ENCODE results near the gene RNGTT.

RNGTT gene

DNA sequence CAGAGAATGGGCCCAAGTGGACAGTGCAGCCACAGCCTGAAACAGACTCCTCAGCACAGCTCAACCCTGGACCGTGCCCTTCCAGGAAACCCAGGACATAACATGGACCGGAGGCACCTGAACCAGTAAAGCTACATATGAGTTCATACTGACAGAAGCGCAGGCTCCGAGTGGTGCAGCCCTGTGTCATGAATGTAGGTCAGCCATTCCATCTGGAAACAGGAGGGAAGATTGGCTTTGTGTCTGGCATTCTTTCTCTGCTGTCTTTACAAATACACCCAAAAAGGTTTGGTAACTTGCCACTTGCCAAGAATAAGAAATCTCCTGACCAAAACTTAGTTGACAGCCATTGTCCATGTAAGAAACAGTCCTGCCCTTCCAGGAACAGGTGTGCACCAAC, 366.6 kb downstream of the RNGTT start:
- no peak for DNase-seq (ENCODE audit: low read depth)
- H3K4me3 ChIP-seq (ENCODE audit: low read depth, low read length): no peak overlapping the region
- TF ChIP-seq, protein P1, sequence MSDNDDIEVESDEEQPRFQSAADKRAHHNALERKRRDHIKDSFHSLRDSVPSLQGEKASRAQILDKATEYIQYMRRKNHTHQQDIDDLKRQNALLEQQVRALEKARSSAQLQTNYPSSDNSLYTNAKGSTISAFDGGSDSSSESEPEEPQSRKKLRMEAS (IDR thresholded peaks at IDR 0.05; ENCODE audit: low read depth, low read length): no peak
- no peak for TF ChIP-seq POLR2A (IDR thresholded peaks at IDR 0.05; ENCODE audit: extremely low read depth, insufficient read length)
- TF ChIP-seq, protein P2, sequence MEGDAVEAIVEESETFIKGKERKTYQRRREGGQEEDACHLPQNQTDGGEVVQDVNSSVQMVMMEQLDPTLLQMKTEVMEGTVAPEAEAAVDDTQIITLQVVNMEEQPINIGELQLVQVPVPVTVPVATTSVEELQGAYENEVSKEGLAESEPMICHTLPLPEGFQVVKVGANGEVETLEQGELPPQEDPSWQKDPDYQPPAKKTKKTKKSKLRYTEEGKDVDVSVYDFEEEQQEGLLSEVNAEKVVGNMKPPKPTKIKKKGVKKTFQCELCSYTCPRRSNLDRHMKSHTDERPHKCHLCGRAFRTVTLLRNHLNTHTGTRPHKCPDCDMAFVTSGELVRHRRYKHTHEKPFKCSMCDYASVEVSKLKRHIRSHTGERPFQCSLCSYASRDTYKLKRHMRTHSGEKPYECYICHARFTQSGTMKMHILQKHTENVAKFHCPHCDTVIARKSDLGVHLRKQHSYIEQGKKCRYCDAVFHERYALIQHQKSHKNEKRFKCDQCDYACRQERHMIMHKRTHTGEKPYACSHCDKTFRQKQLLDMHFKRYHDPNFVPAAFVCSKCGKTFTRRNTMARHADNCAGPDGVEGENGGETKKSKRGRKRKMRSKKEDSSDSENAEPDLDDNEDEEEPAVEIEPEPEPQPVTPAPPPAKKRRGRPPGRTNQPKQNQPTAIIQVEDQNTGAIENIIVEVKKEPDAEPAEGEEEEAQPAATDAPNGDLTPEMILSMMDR (IDR thresholded peaks at IDR 0.05; ENCODE audit: low read depth, low read length): no peak
- no peak for TF ChIP-seq MYC (IDR thresholded peaks at IDR 0.05; ENCODE audit: low read depth, low read length)

DNA sequence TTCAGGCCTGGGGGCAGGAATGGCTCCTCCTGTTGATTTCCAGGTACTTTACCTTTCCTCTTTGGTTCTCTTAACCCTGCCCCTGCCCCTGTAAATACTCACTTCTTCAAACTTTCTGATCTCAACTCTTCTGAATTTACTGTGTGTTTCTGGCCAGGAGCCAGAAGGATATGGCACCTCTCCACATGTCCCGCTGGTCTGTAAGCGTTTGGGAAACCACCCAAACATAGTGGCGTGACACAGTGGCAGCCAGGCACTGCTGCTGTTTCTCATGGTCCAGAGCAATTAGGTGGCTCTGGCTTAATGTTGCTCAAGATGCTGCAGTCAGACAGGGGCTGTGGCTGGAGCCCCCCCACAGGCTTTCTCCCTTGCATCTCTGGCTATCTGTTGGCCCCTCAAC, 374.5 kb downstream of the RNGTT start:
- no peak overlapping the region for H3K4me3 ChIP-seq (ENCODE audit: low read depth, low read length)
- no peak for DNase-seq (ENCODE audit: low read depth)
- TF ChIP-seq, protein P1 (IDR thresholded peaks at IDR 0.05; ENCODE audit: low read depth, low read length): no peak
- TF ChIP-seq, protein P2 (IDR thresholded peaks at IDR 0.05; ENCODE audit: low read depth, low read length): no peak
- TF ChIP-seq MYC (IDR thresholded peaks at IDR 0.05; ENCODE audit: low read depth, low read length) (no peak), POLR2A (IDR thresholded peaks at IDR 0.05; ENCODE audit: extremely low read depth, insufficient read length) (no peak)

DNA sequence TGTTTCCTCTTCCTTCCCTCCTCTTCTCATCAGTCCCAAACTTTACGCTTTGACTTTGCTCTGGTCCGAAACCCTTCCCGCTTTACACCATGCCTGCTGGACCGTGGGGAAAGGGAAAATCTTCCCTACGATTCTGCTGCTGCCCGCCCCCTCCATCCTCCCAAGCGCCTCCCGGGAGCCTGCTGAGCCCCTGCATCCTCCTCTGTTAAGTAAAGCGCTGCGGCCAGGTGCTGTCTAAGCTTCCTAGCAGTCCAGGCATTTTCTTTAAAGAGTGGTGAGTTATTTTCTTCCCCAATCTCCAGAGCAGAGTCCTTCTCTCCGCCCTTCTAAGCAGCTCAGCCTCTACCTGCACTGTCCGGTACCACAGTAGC, 376.3 kb downstream of the RNGTT start:
- TF ChIP-seq POLR2A (IDR thresholded peaks at IDR 0.05; ENCODE audit: extremely low read depth, insufficient read length) (no peak), MYC (IDR thresholded peaks at IDR 0.05; ENCODE audit: low read depth, low read length) (no peak)
- TF ChIP-seq, protein P2 (IDR thresholded peaks at IDR 0.05; ENCODE audit: low read depth, low read length): no peak
- TF ChIP-seq, protein P1 (IDR thresholded peaks at IDR 0.05; ENCODE audit: low read depth, low read length): no peak
- DNase-seq (ENCODE audit: low read depth): no peak
- H3K4me3 ChIP-seq (ENCODE audit: low read depth, low read length): no peak overlapping the region

GRCh38 chr6:88586371-88587149, 376.9 kb downstream of the RNGTT start:
- DNase-seq (ENCODE audit: low read depth): peak; percentile 10
- H3K4me3 ChIP-seq (ENCODE audit: low read depth, low read length): no peak overlapping the region
- TF ChIP-seq POLR2A (IDR thresholded peaks at IDR 0.05; ENCODE audit: extremely low read depth, insufficient read length) (no peak), MYC (IDR thresholded peaks at IDR 0.05; ENCODE audit: low read depth, low read length) (no peak)
- TF ChIP-seq, protein P1 (IDR thresholded peaks at IDR 0.05; ENCODE audit: low read depth, low read length): no peak
- TF ChIP-seq, protein P2 (IDR thresholded peaks at IDR 0.05; ENCODE audit: low read depth, low read length): no peak

DNA sequence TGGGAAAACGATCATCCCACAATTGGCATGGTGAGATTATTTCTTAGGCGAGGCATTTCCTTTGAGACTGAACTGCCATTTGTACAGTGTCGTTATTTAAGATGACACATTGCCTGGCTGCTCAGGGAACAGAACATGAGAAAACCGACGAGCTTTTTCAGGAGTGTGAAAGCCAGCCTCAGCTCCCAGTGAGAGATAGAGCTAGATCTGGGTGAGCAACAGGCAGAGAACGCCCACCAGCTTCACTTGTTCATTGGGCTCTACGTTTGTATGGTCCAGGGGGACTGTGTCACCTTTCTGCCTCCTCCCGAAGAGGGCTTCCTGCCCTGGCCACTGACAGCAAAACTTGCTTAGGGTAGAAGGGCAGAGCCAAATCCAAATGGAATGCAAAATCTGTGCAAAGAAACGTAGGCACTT, 378.1 kb downstream of the RNGTT start:
- H3K4me3 ChIP-seq (ENCODE audit: low read depth, low read length): no peak overlapping the region
- no peak for TF ChIP-seq MYC (IDR thresholded peaks at IDR 0.05; ENCODE audit: low read depth, low read length)
- TF ChIP-seq, protein P1 (IDR thresholded peaks at IDR 0.05; ENCODE audit: low read depth, low read length): no peak
- TF ChIP-seq, protein P2 (IDR thresholded peaks at IDR 0.05; ENCODE audit: low read depth, low read length): no peak
- TF ChIP-seq POLR2A (IDR thresholded peaks at IDR 0.05; ENCODE audit: extremely low read depth, insufficient read length): no peak
- no peak for DNase-seq (ENCODE audit: low read depth)

Measured in NB4 (cell line).